Spleen (tissue), 11 donors: ENCODE data around the gene EMC9. TPM values are rescaled to one million over a fixed set of nuclear protein-coding genes. Genes with fewer than 3 reads are reported as not detected.

Experiments
- DNase-seq: peaks from one replicate; pipeline ENCODE4 v3.0.0-alpha.2; 2020
- H3K27ac ChIP-seq, 8 donors: fragments of 200-600 bp; sonication (generic) in 7 of 8; 1 replicate in 4 of 8; 2 replicates in 4 of 8; pipeline versions ENCODE4 v1.5.0 to v1.8.0; 2016 to 2021; ENCODE audit warnings: inconsistent platforms in 4 of 8, mild to moderate bottlenecking in 4 of 8, moderate library complexity in 1 of 8
- H3K27me3 ChIP-seq, 7 donors: fragments of 200-600 bp; sonication (generic) in 6 of 7; replicated peaks in 1 of 7; 1 replicate in 4 of 7; 2 replicates in 3 of 7; pipeline versions ENCODE4 v1.5.0 to v1.8.0; 2016 to 2021; ENCODE audit warnings: inconsistent platforms in 3 of 7, mild to moderate bottlenecking in 1 of 7
- H3K36me3 ChIP-seq, 6 donors: fragments of 200-600 bp; sonication (generic) in 5 of 6; 1 replicate in 4 of 6; 2 replicates in 2 of 6; pipeline versions ENCODE4 v1.5.0 to v1.8.0; 2016 to 2021; ENCODE audit warnings: inconsistent platforms in 2 of 6
- H3K4me1 ChIP-seq, 6 donors: fragments of 200-600 bp; sonication (generic) in 5 of 6; 1 replicate in 3 of 6; 2 replicates in 3 of 6; pipeline versions ENCODE4 v1.5.0 to v1.8.0; 2016 to 2021; ENCODE audit warnings: inconsistent platforms in 3 of 6
- H3K4me3 ChIP-seq, 8 donors: fragments of 200-600 bp; sonication (generic) in 7 of 8; 1 replicate in 4 of 8; 2 replicates in 4 of 8; pipeline versions ENCODE4 v1.5.0 to v1.8.0; 2016 to 2021; ENCODE audit warnings: inconsistent platforms in 4 of 8, mild to moderate bottlenecking in 4 of 8, moderate library complexity in 2 of 8
- H3K9me3 ChIP-seq, 8 donors: fragments of 200-600 bp; sonication (generic) in 7 of 8; 1 replicate in 4 of 8; 2 replicates in 4 of 8; pipeline versions ENCODE4 v1.5.0 to v1.8.0; 2016 to 2021; ENCODE audit warnings: inconsistent platforms in 4 of 8
- POLR2A ChIP-seq, 3 donors: fragments of 450-650 bp; IDR thresholded peaks; one replicate each; pipeline ENCODE4 v1.5.1; 2017; ENCODE audit warnings: antibody characterized with exemption in 3 of 3, mild to moderate bottlenecking in 1 of 3
- POLR2AphosphoS5 ChIP-seq, 3 donors: sonication (generic); formaldehyde crosslinking; IDR thresholded peaks; one replicate each; pipeline ENCODE4 v1.5.1; 2017; ENCODE audit warnings: antibody characterized with exemption in 3 of 3
- WGBS, 5 donors: extraction: QIAGEN DNeasy Blood & Tissue Kit in 3 of 5; methylation state at CpG; one replicate each; pipeline versions ENCODE4 v1.1.5 to v1.1.7; 2013 to 2018; 5-methylcytosine and 5-hydroxymethylcytosine counted together
- intact Hi-C: fragments of 100-400 bp; cut with DNase I; formaldehyde crosslinking; loops from one replicate; pipeline ENCODE4 v1.15.0; 2023; ENCODE audit warnings: low total_unique reads
- polyA plus RNA-seq, 3 donors: library from polyadenylated mRNA; stranded (reverse); fragments of 200-250 nt; gene quantifications; one replicate each; pipeline ENCODE4 v1.2.1, GENCODE V29; 2013
- total RNA-seq, 7 donors: library from RNA; depleted of rRNA in 3 of 7; stranded (reverse); fragments of >200 nt in 3 of 7; fragmentation: NEBNext Ultra II Directional in 4 of 7; extraction: Animal tissue kit (Norgen Biotek cat#: 25700) in 4 of 7; gene quantifications; one replicate each; pipeline versions ENCODE4 v1.1.0 to v1.2.1, GENCODE V29; 2016 to 2021
- TF ChIP-seq, protein P1 (sequence below), 11 experiments: fragments of 200-600 bp in 7 of 11; fragments of 450-650 bp in 4 of 11; sonication (generic) in 4 of 11; IDR thresholded peaks in 8 of 11; conservative IDR thresholded peaks in 3 of 11; 1 replicate in 7 of 11; 2 replicates in 4 of 11; pipeline versions ENCODE4 v1.4.0 to v1.8.0; 2016 to 2021; ENCODE audit warnings: antibody characterized with exemption in 11 of 11, inconsistent platforms in 4 of 11, mild to moderate bottlenecking in 1 of 11
- donor health status: healthy with polysubstance abuse.
- donor health status: DM: no; HTN: no; CAD: no; lungs with moderate emphysema.
- donor health status: DM: no; HTN: no; CAD: no.
- donor health status: Bipolar disorder and iron deficiency.
- donor health status: healthy.
- donor health status: DM: no; HTN: no; CAD: no.
- donor health status: DM: yes; HTN: yes; CAD: no.

EMC9 gene
- total and polyA plus RNA-seq, 10 donors = 17.7 to 50.6 (median 22.3) TPM

DNA sequence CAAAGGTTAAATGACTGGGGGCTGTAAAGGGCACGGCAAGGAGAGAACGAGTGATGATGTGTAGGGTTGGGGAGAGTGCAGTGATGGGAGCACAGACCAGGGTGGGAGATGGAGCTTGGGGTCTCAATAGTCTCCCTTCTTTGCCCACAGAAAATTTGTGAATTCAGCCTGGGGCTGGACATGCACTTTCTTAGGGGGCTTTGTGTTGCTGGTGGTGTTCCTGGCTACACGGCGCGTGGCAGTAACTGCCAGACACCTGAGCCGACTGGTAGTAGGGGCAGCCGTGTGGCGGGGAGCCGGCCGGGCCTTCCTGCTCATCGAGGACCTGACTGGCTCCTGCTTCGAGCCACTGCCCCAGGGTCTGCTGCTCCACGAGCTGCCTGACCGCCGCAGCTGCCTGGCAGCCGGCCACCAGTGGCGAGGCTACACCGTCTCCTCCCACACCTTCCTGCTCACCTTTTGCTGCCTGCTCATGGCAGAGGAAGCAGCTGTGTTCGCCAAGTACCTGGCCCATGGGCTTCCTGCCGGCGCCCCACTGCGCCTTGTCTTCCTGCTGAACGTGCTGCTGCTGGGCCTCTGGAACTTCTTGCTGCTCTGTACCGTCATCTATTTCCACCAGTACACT is 9.2 kb downstream of the EMC9 start:
- Histone ChIP-seq H3K9me3 (no peaks in the 10 kb centered on the region), H3K36me3 (peaks cover 0 to 7% (median under 1%) of the 10 kb centered on the region in 6 donors), H3K4me3 (peak overlapping the region in 1 of 8 donors; percentile 34), H3K27me3 (no peaks in the 10 kb centered on the region), H3K4me1 (peaks cover 17 to 77% (median 48%) of the 10 kb centered on the region in 6 donors), H3K27ac (peak overlapping the region in 7 of 8 donors; percentile 72 to 92 (median 81))
- TF ChIP-seq POLR2AphosphoS5 (IDR thresholded peaks at IDR 0.05) = peak; percentile 64 to 77 (median 74)
- TF ChIP-seq POLR2A (IDR thresholded peaks at IDR 0.05) = no peak
- TF ChIP-seq, protein P1, sequence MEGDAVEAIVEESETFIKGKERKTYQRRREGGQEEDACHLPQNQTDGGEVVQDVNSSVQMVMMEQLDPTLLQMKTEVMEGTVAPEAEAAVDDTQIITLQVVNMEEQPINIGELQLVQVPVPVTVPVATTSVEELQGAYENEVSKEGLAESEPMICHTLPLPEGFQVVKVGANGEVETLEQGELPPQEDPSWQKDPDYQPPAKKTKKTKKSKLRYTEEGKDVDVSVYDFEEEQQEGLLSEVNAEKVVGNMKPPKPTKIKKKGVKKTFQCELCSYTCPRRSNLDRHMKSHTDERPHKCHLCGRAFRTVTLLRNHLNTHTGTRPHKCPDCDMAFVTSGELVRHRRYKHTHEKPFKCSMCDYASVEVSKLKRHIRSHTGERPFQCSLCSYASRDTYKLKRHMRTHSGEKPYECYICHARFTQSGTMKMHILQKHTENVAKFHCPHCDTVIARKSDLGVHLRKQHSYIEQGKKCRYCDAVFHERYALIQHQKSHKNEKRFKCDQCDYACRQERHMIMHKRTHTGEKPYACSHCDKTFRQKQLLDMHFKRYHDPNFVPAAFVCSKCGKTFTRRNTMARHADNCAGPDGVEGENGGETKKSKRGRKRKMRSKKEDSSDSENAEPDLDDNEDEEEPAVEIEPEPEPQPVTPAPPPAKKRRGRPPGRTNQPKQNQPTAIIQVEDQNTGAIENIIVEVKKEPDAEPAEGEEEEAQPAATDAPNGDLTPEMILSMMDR (IDR thresholded peaks at IDR 0.05 in 8 of 11, conservative IDR thresholded peaks at IDR 0.05 in 3 of 11) = no peak
- intact Hi-C loops = no loop called here
- WGBS, 5 donors = 33 to 54% (median 45%) methylated on average over 22 to 24 of the region's 24 CpGs
- DNase-seq = peak; percentile 83

GRCh38 chr14:24131549-24131966 is 9.8 kb downstream of the EMC9 start:
- whole genome bisulfite sequencing, 5 donors = 56 to 88% (median 78%) methylated on average over 8 to 15 of the region's 15 CpGs
- peak overlapping the region; percentile 60 to 92 (median 80) for H3K27ac ChIP-seq
- TF ChIP-seq POLR2AphosphoS5 (IDR thresholded peaks at IDR 0.05) = no peak
- TF ChIP-seq POLR2A (IDR thresholded peaks at IDR 0.05) = no peak
- TF ChIP-seq, protein P1 (IDR thresholded peaks at IDR 0.05 in 8 of 11, conservative IDR thresholded peaks at IDR 0.05 in 3 of 11) = no peak
- H3K4me1 ChIP-seq = peaks cover 11 to 74% (median 42%) of the 10 kb centered on the region in 6 donors
- no peaks in the 10 kb centered on the region for H3K27me3 ChIP-seq
- DNase-seq = no peak
- intact Hi-C loops = no loop called here
- H3K4me3 ChIP-seq = peak overlapping the region in 2 of 8 donors; percentile 0 to 34
- H3K9me3 ChIP-seq = no peaks in the 10 kb centered on the region
- H3K36me3 ChIP-seq = peaks cover 0 to 5% (median 0%) of the 10 kb centered on the region in 6 donors

- Histone ChIP-seq H3K27me3 (no peaks in the 10 kb centered on the region), H3K4me1 (peaks cover 11 to 71% (median 40%) of the 10 kb centered on the region in 6 donors), H3K27ac (peak overlapping the region; percentile 60 to 92 (median 80)), H3K4me3 (peak overlapping the region in 2 of 8 donors; percentile 0 to 34), H3K36me3 (peaks cover 0 to 5% (median 0%) of the 10 kb centered on the region in 6 donors), H3K9me3 (no peaks in the 10 kb centered on the region)
- peak; percentile 82 for DNase-seq
- TF ChIP-seq POLR2AphosphoS5 (IDR thresholded peaks at IDR 0.05) = peak; percentile 15 to 72 (median 67)
- no peak for TF ChIP-seq POLR2A (IDR thresholded peaks at IDR 0.05)
- TF ChIP-seq, protein P1 (IDR thresholded peaks at IDR 0.05 in 8 of 11, conservative IDR thresholded peaks at IDR 0.05 in 3 of 11) = no peak
- WGBS, 5 donors = 57 to 64% (median 59%) methylated on average over 5 to 7 of the region's 7 CpGs
- intact Hi-C loops = no loop called here
Measured at GRCh38 chr14:24130717-24131548, 10.5 kb downstream of the EMC9 start.

- peak within 1 kb of the TSS; percentile 60 to 92 (median 80) for H3K27ac ChIP-seq
- WGBS, 5 donors = 75 to 87% (median 78%) methylated on average over 5 of the region's 5 CpGs
Measured at GRCh38 chr14:24130380-24130716, 11.0 kb downstream of the EMC9 start, which contains the start of gene FITM1. Gene FITM1 (plus strand): TSS chr14:24130659. CDS start chr14:24131564, 905 bp downstream.

More at GRCh38 chr14:24130380-24130716, 11.0 kb downstream of the EMC9 start, which contains the start of gene FITM1:
- H3K27me3 ChIP-seq = no peaks in the 10 kb centered on the region
- DNase-seq = no peak
- intact Hi-C loops = no loop called here
- TF ChIP-seq POLR2AphosphoS5 (IDR thresholded peaks at IDR 0.05) = no peak
- TF ChIP-seq, protein P1 (IDR thresholded peaks at IDR 0.05 in 8 of 11, conservative IDR thresholded peaks at IDR 0.05 in 3 of 11) = no peak
- peaks cover 8 to 65% (median 37%) of the 10 kb centered on the region in 6 donors for H3K4me1 ChIP-seq
- peak within 1 kb of the TSS in 2 of 8 donors; percentile 0 to 34 for H3K4me3 ChIP-seq
- H3K9me3 ChIP-seq = no peaks in the 10 kb centered on the region
- peaks cover 0 to 5% (median 0%) of the 10 kb centered on the region in 6 donors for H3K36me3 ChIP-seq
